GM23338 (cell line): ENCODE data around the gene LY86. TPM values are rescaled to one million over a fixed set of nuclear protein-coding genes. Genes with fewer than 3 reads are reported as not detected.

Experiments used
- ATAC-seq: fragments of 200-7000 bp; cut with Tn5 transposase; 3 replicates; pipeline ENCODE4 v1.9.1; 2020
- DNase-seq: peaks from one replicate; pipeline ENCODE4 v3.0.0-alpha.2; 2015; ENCODE audit warnings: low spot score
- H2AFZ ChIP-seq: fragments of 200-600 bp; sonication (generic); 2 replicates; pipeline ENCODE4 v1.8.0; 2016; ENCODE audit warnings: antibody characterized with exemption, mild to moderate bottlenecking, moderate library complexity
- H3F3A ChIP-seq: fragments of 200-600 bp; sonication (generic); replicated peaks from 2 replicates; pipeline ENCODE4 v1.8.0; 2017; ENCODE audit warnings: antibody characterized with exemption, mixed run types, low read depth
- H3K27ac ChIP-seq: fragments of 200-600 bp; sonication (generic); 2 replicates; pipeline ENCODE4 v1.6.1; 2016; ENCODE audit warnings: low read depth
- H3K27me3 ChIP-seq: fragments of 200-600 bp; sonication (generic); 2 replicates; pipeline ENCODE4 v1.8.0; 2016; ENCODE audit warnings: mild to moderate bottlenecking, mixed run types, moderate library complexity; ENCODE audit not compliant: insufficient read depth
- H3K36me3 ChIP-seq: fragments of 200-600 bp; sonication (generic); 2 replicates; pipeline ENCODE4 v1.8.0; 2016; ENCODE audit warnings: mild to moderate bottlenecking; ENCODE audit not compliant: insufficient read depth
- H3K4me1 ChIP-seq: fragments of 200-600 bp; sonication (generic); 2 replicates; pipeline ENCODE4 v1.8.0; 2016; ENCODE audit warnings: mild to moderate bottlenecking, moderate library complexity; ENCODE audit not compliant: insufficient read depth
- H3K4me2 ChIP-seq: fragments of 200-600 bp; sonication (generic); 2 replicates; pipeline ENCODE4 v1.7.1; 2017; ENCODE audit warnings: mixed run types
- H3K4me3 ChIP-seq: fragments of 200-600 bp; sonication (generic); 2 replicates; pipeline ENCODE4 v1.6.1; 2016; ENCODE audit warnings: mixed run types
- H3K79me2 ChIP-seq: fragments of 200-600 bp; sonication (generic); replicated peaks from 2 replicates; pipeline ENCODE4 v1.8.0; 2017; ENCODE audit warnings: mild to moderate bottlenecking; ENCODE audit not compliant: insufficient read depth
- H3K9me2 ChIP-seq: fragments of 200-600 bp; sonication (generic); 2 replicates; pipeline ENCODE4 v1.8.0; 2017; ENCODE audit not compliant: insufficient read depth
- H4K20me1 ChIP-seq: fragments of 200-600 bp; sonication (generic); replicated peaks from 2 replicates; pipeline ENCODE4 v1.8.0; 2017; ENCODE audit warnings: mild to moderate bottlenecking; ENCODE audit not compliant: insufficient read depth
- H3K27ac Mint-ChIP-seq: 2 replicates; pipeline ENCODE4 v1.8.0; 2020; ENCODE audit warnings: inconsistent platforms, mild to moderate bottlenecking, moderate library complexity, mixed read lengths
- H3K27me3 Mint-ChIP-seq: 3 replicates; pipeline ENCODE4 v1.8.0; 2022; ENCODE audit warnings: low read depth, mild to moderate bottlenecking, moderate library complexity, mixed read lengths, inconsistent platforms; ENCODE audit not compliant: insufficient read depth, poor library complexity
- H3K36me3 Mint-ChIP-seq: 3 replicates; pipeline ENCODE4 v1.8.0; 2021; ENCODE audit warnings: low read depth, mild to moderate bottlenecking, inconsistent platforms, moderate library complexity, mixed read lengths
- H3K4me1 Mint-ChIP-seq: 3 replicates; pipeline ENCODE4 v1.8.0; 2020; ENCODE audit warnings: mild to moderate bottlenecking, inconsistent platforms, mixed read lengths
- H3K4me3 Mint-ChIP-seq: 3 replicates; pipeline ENCODE4 v1.8.0; 2021; ENCODE audit warnings: moderate library complexity, mild to moderate bottlenecking, inconsistent platforms, mixed read lengths
- H3K9me3 Mint-ChIP-seq: 3 replicates; pipeline ENCODE4 v1.8.0; 2020; ENCODE audit warnings: moderate library complexity, mild to moderate bottlenecking, inconsistent platforms, mixed read lengths
- CREB1 ChIP-seq: fragments of 250-450 bp; sonication (Bioruptor Pico); IDR thresholded peaks from 2 replicates; pipeline ENCODE4 v1.5.0; 2020; ENCODE audit warnings: low read depth, mild to moderate bottlenecking, moderate library complexity
- ETS1 ChIP-seq: IDR thresholded peaks from 2 replicates; pipeline ENCODE4 v1.6.1; 2016; ENCODE audit warnings: antibody characterized with exemption
- EZH2 ChIP-seq: fragments of 200-600 bp; sonication (generic); IDR thresholded peaks from one replicate; pipeline ENCODE4 v1.8.0; 2017; ENCODE audit warnings: antibody characterized with exemption, mild to moderate bottlenecking, low read depth; ENCODE audit not compliant: unreplicated experiment
- EZH2phosphoT487 ChIP-seq: fragments of 200-600 bp; sonication (generic); IDR thresholded peaks from one replicate; pipeline ENCODE4 v1.8.1; 2018; ENCODE audit warnings: antibody characterized with exemption; ENCODE audit not compliant: unreplicated experiment
- JUNB ChIP-seq: IDR thresholded peaks from one replicate; pipeline ENCODE4 v1.6.1; 2016; ENCODE audit warnings: antibody characterized with exemption; ENCODE audit not compliant: unreplicated experiment
- NANOG ChIP-seq: IDR thresholded peaks from 2 replicates; pipeline ENCODE4 v1.6.1; 2016; ENCODE audit warnings: antibody characterized with exemption, borderline replicate concordance
- POLR2AphosphoS5 ChIP-seq: IDR thresholded peaks from 2 replicates; pipeline ENCODE4 v1.6.1; 2016; ENCODE audit warnings: antibody characterized with exemption, low read depth
- REST ChIP-seq: IDR thresholded peaks from one replicate; pipeline ENCODE4 v1.6.1; 2018; ENCODE audit warnings: antibody characterized with exemption; ENCODE audit not compliant: unreplicated experiment
- STAT1 ChIP-seq: IDR thresholded peaks from one replicate; pipeline ENCODE4 v1.6.1; 2016; ENCODE audit warnings: antibody characterized with exemption; ENCODE audit not compliant: unreplicated experiment
- ZNF114 ChIP-seq: fragments of 250-450 bp; sonication (Bioruptor Pico); IDR thresholded peaks from 2 replicates; pipeline ENCODE4 v1.5.0; 2020; ENCODE audit warnings: mild to moderate bottlenecking, moderate library complexity
- polyA plus RNA-seq: library from polyadenylated mRNA; unstranded; fragments of >200 nt; fragmentation: Nextera tagmentation; extraction: Ambion mirVana; gene quantifications from 2 replicates; pipeline ENCODE4 v1.2.1, GENCODE V29; 2016
- total RNA-seq: library from RNA; depleted of rRNA; stranded (reverse); fragments of >200 nt; shearing (Covaris generic); gene quantifications from 2 replicates; pipeline ENCODE4 v1.2.3, GENCODE V29; 2014
- TF ChIP-seq, protein P1 (sequence below): fragments of 250-450 bp; sonication (Bioruptor Pico); IDR thresholded peaks from 2 replicates; pipeline ENCODE4 v1.5.0; 2020; ENCODE audit warnings: mild to moderate bottlenecking, moderate library complexity
- TF ChIP-seq, protein P2 (sequence below), 2 experiments: fragments of 200-600 bp in 1 of 2; sonication (generic) in 1 of 2; conservative IDR thresholded peaks; 2 replicates each; pipeline versions ENCODE4 v1.5.1 to v1.6.1; 2016 to 2017; ENCODE audit warnings: antibody characterized with exemption in 2 of 2, low read depth in 2 of 2, mild to moderate bottlenecking in 2 of 2, moderate library complexity in 1 of 2

The LY86 gene
- total and polyA plus RNA-seq, 2 experiments from 2014 or later = 0.29 TPM; not detected in 1

- TF ChIP-seq, protein P1, sequence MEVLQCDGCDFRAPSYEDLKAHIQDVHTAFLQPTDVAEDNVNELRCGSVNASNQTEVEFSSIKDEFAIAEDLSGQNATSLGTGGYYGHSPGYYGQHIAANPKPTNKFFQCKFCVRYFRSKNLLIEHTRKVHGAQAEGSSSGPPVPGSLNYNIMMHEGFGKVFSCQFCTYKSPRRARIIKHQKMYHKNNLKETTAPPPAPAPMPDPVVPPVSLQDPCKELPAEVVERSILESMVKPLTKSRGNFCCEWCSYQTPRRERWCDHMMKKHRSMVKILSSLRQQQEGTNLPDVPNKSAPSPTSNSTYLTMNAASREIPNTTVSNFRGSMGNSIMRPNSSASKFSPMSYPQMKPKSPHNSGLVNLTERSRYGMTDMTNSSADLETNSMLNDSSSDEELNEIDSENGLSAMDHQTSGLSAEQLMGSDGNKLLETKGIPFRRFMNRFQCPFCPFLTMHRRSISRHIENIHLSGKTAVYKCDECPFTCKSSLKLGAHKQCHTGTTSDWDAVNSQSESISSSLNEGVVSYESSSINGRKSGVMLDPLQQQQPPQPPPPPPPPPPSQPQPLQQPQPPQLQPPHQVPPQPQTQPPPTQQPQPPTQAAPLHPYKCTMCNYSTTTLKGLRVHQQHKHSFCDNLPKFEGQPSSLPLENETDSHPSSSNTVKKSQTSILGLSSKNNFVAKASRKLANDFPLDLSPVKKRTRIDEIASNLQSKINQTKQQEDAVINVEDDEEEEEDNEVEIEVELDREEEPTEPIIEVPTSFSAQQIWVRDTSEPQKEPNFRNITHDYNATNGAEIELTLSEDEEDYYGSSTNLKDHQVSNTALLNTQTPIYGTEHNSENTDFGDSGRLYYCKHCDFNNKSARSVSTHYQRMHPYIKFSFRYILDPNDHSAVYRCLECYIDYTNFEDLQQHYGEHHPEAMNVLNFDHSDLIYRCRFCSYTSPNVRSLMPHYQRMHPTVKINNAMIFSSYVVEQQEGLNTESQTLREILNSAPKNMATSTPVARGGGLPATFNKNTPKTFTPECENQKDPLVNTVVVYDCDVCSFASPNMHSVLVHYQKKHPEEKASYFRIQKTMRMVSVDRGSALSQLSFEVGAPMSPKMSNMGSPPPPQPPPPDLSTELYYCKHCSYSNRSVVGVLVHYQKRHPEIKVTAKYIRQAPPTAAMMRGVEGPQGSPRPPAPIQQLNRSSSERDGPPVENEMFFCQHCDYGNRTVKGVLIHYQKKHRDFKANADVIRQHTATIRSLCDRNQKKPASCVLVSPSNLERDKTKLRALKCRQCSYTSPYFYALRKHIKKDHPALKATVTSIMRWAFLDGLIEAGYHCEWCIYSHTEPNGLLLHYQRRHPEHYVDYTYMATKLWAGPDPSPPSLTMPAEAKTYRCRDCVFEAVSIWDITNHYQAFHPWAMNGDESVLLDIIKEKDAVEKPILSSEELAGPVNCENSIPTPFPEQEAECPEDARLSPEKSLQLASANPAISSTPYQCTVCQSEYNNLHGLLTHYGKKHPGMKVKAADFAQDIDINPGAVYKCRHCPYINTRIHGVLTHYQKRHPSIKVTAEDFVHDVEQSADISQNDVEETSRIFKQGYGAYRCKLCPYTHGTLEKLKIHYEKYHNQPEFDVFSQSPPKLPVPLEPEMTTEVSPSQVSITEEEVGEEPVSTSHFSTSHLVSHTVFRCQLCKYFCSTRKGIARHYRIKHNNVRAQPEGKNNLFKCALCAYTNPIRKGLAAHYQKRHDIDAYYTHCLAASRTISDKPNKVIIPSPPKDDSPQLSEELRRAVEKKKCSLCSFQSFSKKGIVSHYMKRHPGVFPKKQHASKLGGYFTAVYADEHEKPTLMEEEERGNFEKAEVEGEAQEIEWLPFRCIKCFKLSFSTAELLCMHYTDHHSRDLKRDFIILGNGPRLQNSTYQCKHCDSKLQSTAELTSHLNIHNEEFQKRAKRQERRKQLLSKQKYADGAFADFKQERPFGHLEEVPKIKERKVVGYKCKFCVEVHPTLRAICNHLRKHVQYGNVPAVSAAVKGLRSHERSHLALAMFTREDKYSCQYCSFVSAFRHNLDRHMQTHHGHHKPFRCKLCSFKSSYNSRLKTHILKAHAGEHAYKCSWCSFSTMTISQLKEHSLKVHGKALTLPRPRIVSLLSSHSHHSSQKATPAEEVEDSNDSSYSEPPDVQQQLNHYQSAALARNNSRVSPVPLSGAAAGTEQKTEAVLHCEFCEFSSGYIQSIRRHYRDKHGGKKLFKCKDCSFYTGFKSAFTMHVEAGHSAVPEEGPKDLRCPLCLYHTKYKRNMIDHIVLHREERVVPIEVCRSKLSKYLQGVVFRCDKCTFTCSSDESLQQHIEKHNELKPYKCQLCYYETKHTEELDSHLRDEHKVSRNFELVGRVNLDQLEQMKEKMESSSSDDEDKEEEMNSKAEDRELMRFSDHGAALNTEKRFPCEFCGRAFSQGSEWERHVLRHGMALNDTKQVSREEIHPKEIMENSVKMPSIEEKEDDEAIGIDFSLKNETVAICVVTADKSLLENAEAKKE (CRISPR knock-in tag) = no peak
- no peak for TF ChIP-seq ZNF114 (CRISPR knock-in tag)
These were observed 23.5 kb upstream of the LY86 start (continued) for GRCh38 chr6:6565069-6565468.

- Mint-ChIP-seq H3K36me3 (peaks cover 14% of the 10 kb centered on the region), H3K4me3 (no peak overlapping the region), H3K27ac (no peak overlapping the region), H3K4me1 (peaks cover 3% of the 10 kb centered on the region; the same call in 1 of the 3 replicates), H3K9me3 (peaks cover 15% of the 10 kb centered on the region), H3K27me3 (peaks cover 3% of the 10 kb centered on the region)
- Histone ChIP-seq H3F3A (no peaks in the 10 kb centered on the region), H4K20me1 (no peaks in the 10 kb centered on the region), H3K4me3 (no peak overlapping the region), H3K79me2 (no peaks in the 10 kb centered on the region), H3K9me2 (no peaks in the 10 kb centered on the region), H3K4me2 (no peak overlapping the region), H3K4me1 (no peaks in the 10 kb centered on the region), H3K36me3 (no peaks in the 10 kb centered on the region), H2AFZ (no peak overlapping the region), H3K27me3 (no peaks in the 10 kb centered on the region), H3K27ac (no peak overlapping the region)
- ATAC-seq = no peak
- no peak for DNase-seq
- TF ChIP-seq NANOG (no peak), JUNB (no peak), EZH2 (no peak), REST (no peak), ETS1 (no peak), EZH2phosphoT487 (no peak), CREB1 (CRISPR knock-in tag) (no peak), ZNF114 (CRISPR knock-in tag) (no peak), STAT1 (no peak), POLR2AphosphoS5 (no peak)
- TF ChIP-seq, protein P2, sequence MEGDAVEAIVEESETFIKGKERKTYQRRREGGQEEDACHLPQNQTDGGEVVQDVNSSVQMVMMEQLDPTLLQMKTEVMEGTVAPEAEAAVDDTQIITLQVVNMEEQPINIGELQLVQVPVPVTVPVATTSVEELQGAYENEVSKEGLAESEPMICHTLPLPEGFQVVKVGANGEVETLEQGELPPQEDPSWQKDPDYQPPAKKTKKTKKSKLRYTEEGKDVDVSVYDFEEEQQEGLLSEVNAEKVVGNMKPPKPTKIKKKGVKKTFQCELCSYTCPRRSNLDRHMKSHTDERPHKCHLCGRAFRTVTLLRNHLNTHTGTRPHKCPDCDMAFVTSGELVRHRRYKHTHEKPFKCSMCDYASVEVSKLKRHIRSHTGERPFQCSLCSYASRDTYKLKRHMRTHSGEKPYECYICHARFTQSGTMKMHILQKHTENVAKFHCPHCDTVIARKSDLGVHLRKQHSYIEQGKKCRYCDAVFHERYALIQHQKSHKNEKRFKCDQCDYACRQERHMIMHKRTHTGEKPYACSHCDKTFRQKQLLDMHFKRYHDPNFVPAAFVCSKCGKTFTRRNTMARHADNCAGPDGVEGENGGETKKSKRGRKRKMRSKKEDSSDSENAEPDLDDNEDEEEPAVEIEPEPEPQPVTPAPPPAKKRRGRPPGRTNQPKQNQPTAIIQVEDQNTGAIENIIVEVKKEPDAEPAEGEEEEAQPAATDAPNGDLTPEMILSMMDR (conservative IDR thresholded peaks at IDR 0.05; ENCODE audit: low read depth in 2 of 2) = no peak
These were observed 23.0 kb upstream of the LY86 start for GRCh38 chr6:6565488-6565887.
